GM23338 (cell line): ENCODE results near the gene FAM53A. TPM values are rescaled to one million over a fixed set of nuclear protein-coding genes. Genes with fewer than 3 reads are reported as not detected.

Experiments used
- ATAC-seq: fragments of 200-7000 bp; cut with Tn5 transposase; 3 replicates; pipeline ENCODE4 v1.9.1; 2020
- DNase-seq: peaks from one replicate; pipeline ENCODE4 v3.0.0-alpha.2; 2015; ENCODE audit warnings: low spot score
- H2AFZ ChIP-seq: fragments of 200-600 bp; sonication (generic); 2 replicates; pipeline ENCODE4 v1.8.0; 2016; ENCODE audit warnings: antibody characterized with exemption, mild to moderate bottlenecking, moderate library complexity
- H3F3A ChIP-seq: fragments of 200-600 bp; sonication (generic); replicated peaks from 2 replicates; pipeline ENCODE4 v1.8.0; 2017; ENCODE audit warnings: antibody characterized with exemption, mixed run types, low read depth
- H3K27ac ChIP-seq: fragments of 200-600 bp; sonication (generic); 2 replicates; pipeline ENCODE4 v1.6.1; 2016; ENCODE audit warnings: low read depth
- H3K27me3 ChIP-seq: fragments of 200-600 bp; sonication (generic); 2 replicates; pipeline ENCODE4 v1.8.0; 2016; ENCODE audit warnings: mild to moderate bottlenecking, mixed run types, moderate library complexity; ENCODE audit not compliant: insufficient read depth
- H3K36me3 ChIP-seq: fragments of 200-600 bp; sonication (generic); 2 replicates; pipeline ENCODE4 v1.8.0; 2016; ENCODE audit warnings: mild to moderate bottlenecking; ENCODE audit not compliant: insufficient read depth
- H3K4me1 ChIP-seq: fragments of 200-600 bp; sonication (generic); 2 replicates; pipeline ENCODE4 v1.8.0; 2016; ENCODE audit warnings: mild to moderate bottlenecking, moderate library complexity; ENCODE audit not compliant: insufficient read depth
- H3K4me2 ChIP-seq: fragments of 200-600 bp; sonication (generic); 2 replicates; pipeline ENCODE4 v1.7.1; 2017; ENCODE audit warnings: mixed run types
- H3K4me3 ChIP-seq: fragments of 200-600 bp; sonication (generic); 2 replicates; pipeline ENCODE4 v1.6.1; 2016; ENCODE audit warnings: mixed run types
- H3K79me2 ChIP-seq: fragments of 200-600 bp; sonication (generic); replicated peaks from 2 replicates; pipeline ENCODE4 v1.8.0; 2017; ENCODE audit warnings: mild to moderate bottlenecking; ENCODE audit not compliant: insufficient read depth
- H3K9me2 ChIP-seq: fragments of 200-600 bp; sonication (generic); 2 replicates; pipeline ENCODE4 v1.8.0; 2017; ENCODE audit not compliant: insufficient read depth
- H4K20me1 ChIP-seq: fragments of 200-600 bp; sonication (generic); replicated peaks from 2 replicates; pipeline ENCODE4 v1.8.0; 2017; ENCODE audit warnings: mild to moderate bottlenecking; ENCODE audit not compliant: insufficient read depth
- H3K27ac Mint-ChIP-seq: 2 replicates; pipeline ENCODE4 v1.8.0; 2020; ENCODE audit warnings: inconsistent platforms, mild to moderate bottlenecking, moderate library complexity, mixed read lengths
- H3K27me3 Mint-ChIP-seq: 3 replicates; pipeline ENCODE4 v1.8.0; 2022; ENCODE audit warnings: low read depth, mild to moderate bottlenecking, moderate library complexity, mixed read lengths, inconsistent platforms; ENCODE audit not compliant: insufficient read depth, poor library complexity
- H3K36me3 Mint-ChIP-seq: 3 replicates; pipeline ENCODE4 v1.8.0; 2021; ENCODE audit warnings: low read depth, mild to moderate bottlenecking, inconsistent platforms, moderate library complexity, mixed read lengths
- H3K4me1 Mint-ChIP-seq: 3 replicates; pipeline ENCODE4 v1.8.0; 2020; ENCODE audit warnings: mild to moderate bottlenecking, inconsistent platforms, mixed read lengths
- H3K4me3 Mint-ChIP-seq: 3 replicates; pipeline ENCODE4 v1.8.0; 2021; ENCODE audit warnings: moderate library complexity, mild to moderate bottlenecking, inconsistent platforms, mixed read lengths
- H3K9me3 Mint-ChIP-seq: 3 replicates; pipeline ENCODE4 v1.8.0; 2020; ENCODE audit warnings: moderate library complexity, mild to moderate bottlenecking, inconsistent platforms, mixed read lengths
- EZH2 ChIP-seq: fragments of 200-600 bp; sonication (generic); IDR thresholded peaks from one replicate; pipeline ENCODE4 v1.8.0; 2017; ENCODE audit warnings: antibody characterized with exemption, mild to moderate bottlenecking, low read depth; ENCODE audit not compliant: unreplicated experiment
- EZH2phosphoT487 ChIP-seq: fragments of 200-600 bp; sonication (generic); IDR thresholded peaks from one replicate; pipeline ENCODE4 v1.8.1; 2018; ENCODE audit warnings: antibody characterized with exemption; ENCODE audit not compliant: unreplicated experiment
- JUNB ChIP-seq: IDR thresholded peaks from one replicate; pipeline ENCODE4 v1.6.1; 2016; ENCODE audit warnings: antibody characterized with exemption; ENCODE audit not compliant: unreplicated experiment
- ZNF331 ChIP-seq: fragments of 250-450 bp; sonication (Bioruptor Pico); IDR thresholded peaks from 2 replicates; pipeline ENCODE4 v1.5.0; 2020; ENCODE audit warnings: low read depth, mild to moderate bottlenecking, moderate library complexity
- polyA plus RNA-seq: library from polyadenylated mRNA; unstranded; fragments of >200 nt; fragmentation: Nextera tagmentation; extraction: Ambion mirVana; gene quantifications from 2 replicates; pipeline ENCODE4 v1.2.1, GENCODE V29; 2016
- total RNA-seq: library from RNA; depleted of rRNA; stranded (reverse); fragments of >200 nt; shearing (Covaris generic); gene quantifications from 2 replicates; pipeline ENCODE4 v1.2.3, GENCODE V29; 2014
- TF ChIP-seq, protein P1 (sequence below): IDR thresholded peaks from 2 replicates; pipeline ENCODE4 v1.6.1; 2016; ENCODE audit warnings: antibody characterized with exemption
- TF ChIP-seq, protein P2 (sequence below): IDR thresholded peaks from one replicate; pipeline ENCODE4 v1.6.1; 2018; ENCODE audit warnings: antibody characterized with exemption; ENCODE audit not compliant: unreplicated experiment
- TF ChIP-seq, protein P3 (sequence below), 2 experiments: fragments of 200-600 bp in 1 of 2; sonication (generic) in 1 of 2; conservative IDR thresholded peaks; 2 replicates each; pipeline versions ENCODE4 v1.5.1 to v1.6.1; 2016 to 2017; ENCODE audit warnings: antibody characterized with exemption in 2 of 2, low read depth in 2 of 2, mild to moderate bottlenecking in 2 of 2, moderate library complexity in 1 of 2

FAM53A gene
- total and polyA plus RNA-seq, 2 experiments from 2014 or later = 1.1 to 3.1 TPM

DNA sequence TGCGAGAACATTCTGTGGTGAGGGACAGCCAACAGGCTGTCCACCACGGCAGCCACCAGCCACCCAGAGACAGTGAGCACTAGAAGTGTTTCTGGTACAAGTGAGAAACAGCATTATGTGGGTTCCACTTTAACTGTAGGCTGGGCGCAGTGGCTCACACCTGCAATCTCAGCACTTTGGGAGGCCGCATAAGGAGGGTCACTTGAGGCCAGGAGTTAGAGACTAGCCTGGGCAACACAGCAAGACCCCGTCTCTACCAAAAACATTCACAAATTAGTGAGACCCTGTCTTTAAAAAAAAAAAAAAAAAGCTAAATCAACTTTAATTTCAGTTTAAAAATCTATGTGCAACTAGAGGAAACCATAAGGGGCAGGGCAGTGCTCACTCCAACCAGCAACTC is 20.6 kb downstream of the FAM53A start:
- H3K27me3 Mint-ChIP-seq = no peaks in the 10 kb centered on the region
- no peak for ATAC-seq

DNA sequence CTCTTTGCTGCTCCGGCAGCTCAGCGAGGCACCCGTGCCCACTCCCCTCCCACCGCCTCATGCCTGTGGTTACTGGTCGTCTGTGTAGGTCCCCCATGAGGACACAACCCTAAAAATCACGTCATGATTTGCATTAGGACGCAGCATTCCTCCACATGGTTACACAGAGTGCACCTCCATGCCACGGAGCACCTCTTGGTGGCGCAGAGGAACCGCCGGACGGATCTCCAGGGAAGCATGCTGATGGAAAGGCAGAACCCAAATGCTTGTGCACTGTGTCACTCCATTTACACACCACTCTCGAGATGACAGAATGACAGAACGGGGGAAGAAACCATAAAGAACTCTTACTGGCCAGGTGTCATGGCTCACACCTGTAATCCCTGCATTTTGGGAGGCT is 22.4 kb downstream of the FAM53A start:
- Histone ChIP-seq H3K4me3 (no peak overlapping the region), H2AFZ (no peak overlapping the region), H3K79me2 (no peaks in the 10 kb centered on the region), H3K27ac (no peak overlapping the region), H3K36me3 (no peaks in the 10 kb centered on the region), H3K9me2 (no peaks in the 10 kb centered on the region), H3F3A (no peaks in the 10 kb centered on the region), H4K20me1 (no peaks in the 10 kb centered on the region), H3K4me2 (no peak overlapping the region), H3K4me1 (no peaks in the 10 kb centered on the region), H3K27me3 (no peaks in the 10 kb centered on the region)
- ATAC-seq = no peak
- Mint-ChIP-seq H3K4me3 (no peak overlapping the region), H3K27ac (no peak overlapping the region), H3K36me3 (no peaks in the 10 kb centered on the region), H3K9me3 (no peaks in the 10 kb centered on the region; the same call in 2 of the 3 replicates), H3K4me1 (peaks cover 4% of the 10 kb centered on the region), H3K27me3 (no peaks in the 10 kb centered on the region)
- DNase-seq = no peak
- TF ChIP-seq JUNB = no peak
- no peak for TF ChIP-seq ZNF331
- TF ChIP-seq, protein P1, sequence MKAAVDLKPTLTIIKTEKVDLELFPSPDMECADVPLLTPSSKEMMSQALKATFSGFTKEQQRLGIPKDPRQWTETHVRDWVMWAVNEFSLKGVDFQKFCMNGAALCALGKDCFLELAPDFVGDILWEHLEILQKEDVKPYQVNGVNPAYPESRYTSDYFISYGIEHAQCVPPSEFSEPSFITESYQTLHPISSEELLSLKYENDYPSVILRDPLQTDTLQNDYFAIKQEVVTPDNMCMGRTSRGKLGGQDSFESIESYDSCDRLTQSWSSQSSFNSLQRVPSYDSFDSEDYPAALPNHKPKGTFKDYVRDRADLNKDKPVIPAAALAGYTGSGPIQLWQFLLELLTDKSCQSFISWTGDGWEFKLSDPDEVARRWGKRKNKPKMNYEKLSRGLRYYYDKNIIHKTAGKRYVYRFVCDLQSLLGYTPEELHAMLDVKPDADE = no peak
- TF ChIP-seq, protein P2, sequence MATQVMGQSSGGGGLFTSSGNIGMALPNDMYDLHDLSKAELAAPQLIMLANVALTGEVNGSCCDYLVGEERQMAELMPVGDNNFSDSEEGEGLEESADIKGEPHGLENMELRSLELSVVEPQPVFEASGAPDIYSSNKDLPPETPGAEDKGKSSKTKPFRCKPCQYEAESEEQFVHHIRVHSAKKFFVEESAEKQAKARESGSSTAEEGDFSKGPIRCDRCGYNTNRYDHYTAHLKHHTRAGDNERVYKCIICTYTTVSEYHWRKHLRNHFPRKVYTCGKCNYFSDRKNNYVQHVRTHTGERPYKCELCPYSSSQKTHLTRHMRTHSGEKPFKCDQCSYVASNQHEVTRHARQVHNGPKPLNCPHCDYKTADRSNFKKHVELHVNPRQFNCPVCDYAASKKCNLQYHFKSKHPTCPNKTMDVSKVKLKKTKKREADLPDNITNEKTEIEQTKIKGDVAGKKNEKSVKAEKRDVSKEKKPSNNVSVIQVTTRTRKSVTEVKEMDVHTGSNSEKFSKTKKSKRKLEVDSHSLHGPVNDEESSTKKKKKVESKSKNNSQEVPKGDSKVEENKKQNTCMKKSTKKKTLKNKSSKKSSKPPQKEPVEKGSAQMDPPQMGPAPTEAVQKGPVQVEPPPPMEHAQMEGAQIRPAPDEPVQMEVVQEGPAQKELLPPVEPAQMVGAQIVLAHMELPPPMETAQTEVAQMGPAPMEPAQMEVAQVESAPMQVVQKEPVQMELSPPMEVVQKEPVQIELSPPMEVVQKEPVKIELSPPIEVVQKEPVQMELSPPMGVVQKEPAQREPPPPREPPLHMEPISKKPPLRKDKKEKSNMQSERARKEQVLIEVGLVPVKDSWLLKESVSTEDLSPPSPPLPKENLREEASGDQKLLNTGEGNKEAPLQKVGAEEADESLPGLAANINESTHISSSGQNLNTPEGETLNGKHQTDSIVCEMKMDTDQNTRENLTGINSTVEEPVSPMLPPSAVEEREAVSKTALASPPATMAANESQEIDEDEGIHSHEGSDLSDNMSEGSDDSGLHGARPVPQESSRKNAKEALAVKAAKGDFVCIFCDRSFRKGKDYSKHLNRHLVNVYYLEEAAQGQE = no peak
- TF ChIP-seq, protein P3, sequence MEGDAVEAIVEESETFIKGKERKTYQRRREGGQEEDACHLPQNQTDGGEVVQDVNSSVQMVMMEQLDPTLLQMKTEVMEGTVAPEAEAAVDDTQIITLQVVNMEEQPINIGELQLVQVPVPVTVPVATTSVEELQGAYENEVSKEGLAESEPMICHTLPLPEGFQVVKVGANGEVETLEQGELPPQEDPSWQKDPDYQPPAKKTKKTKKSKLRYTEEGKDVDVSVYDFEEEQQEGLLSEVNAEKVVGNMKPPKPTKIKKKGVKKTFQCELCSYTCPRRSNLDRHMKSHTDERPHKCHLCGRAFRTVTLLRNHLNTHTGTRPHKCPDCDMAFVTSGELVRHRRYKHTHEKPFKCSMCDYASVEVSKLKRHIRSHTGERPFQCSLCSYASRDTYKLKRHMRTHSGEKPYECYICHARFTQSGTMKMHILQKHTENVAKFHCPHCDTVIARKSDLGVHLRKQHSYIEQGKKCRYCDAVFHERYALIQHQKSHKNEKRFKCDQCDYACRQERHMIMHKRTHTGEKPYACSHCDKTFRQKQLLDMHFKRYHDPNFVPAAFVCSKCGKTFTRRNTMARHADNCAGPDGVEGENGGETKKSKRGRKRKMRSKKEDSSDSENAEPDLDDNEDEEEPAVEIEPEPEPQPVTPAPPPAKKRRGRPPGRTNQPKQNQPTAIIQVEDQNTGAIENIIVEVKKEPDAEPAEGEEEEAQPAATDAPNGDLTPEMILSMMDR (conservative IDR thresholded peaks at IDR 0.05; ENCODE audit: low read depth in 2 of 2) = peak in 1 of 2 experiments; percentile 49; a peak in 2 of 4 replicates
- TF ChIP-seq EZH2 = no peak

More for the DNA sequence above, 20.6 kb downstream of the FAM53A start:
- no peak overlapping the region for H2AFZ ChIP-seq
- no peaks in the 10 kb centered on the region for H3K27me3 ChIP-seq
- H3K79me2 ChIP-seq = no peaks in the 10 kb centered on the region
- H3K4me2 ChIP-seq = no peak overlapping the region
- no peaks in the 10 kb centered on the region for H3F3A ChIP-seq
- Mint-ChIP-seq H3K4me1 (peaks cover 7% of the 10 kb centered on the region), H3K9me3 (no peaks in the 10 kb centered on the region; the same call in 2 of the 3 replicates), H3K27ac (no peak overlapping the region), H3K4me3 (no peak overlapping the region), H3K36me3 (no peaks in the 10 kb centered on the region)
- TF ChIP-seq EZH2 = no peak
- TF ChIP-seq EZH2phosphoT487 = no peak
- no peak overlapping the region for H3K27ac ChIP-seq
- no peak overlapping the region for H3K4me3 ChIP-seq
- no peaks in the 10 kb centered on the region for H3K36me3 ChIP-seq
- H3K9me2 ChIP-seq = no peaks in the 10 kb centered on the region
- no peak for DNase-seq
- H4K20me1 ChIP-seq = no peaks in the 10 kb centered on the region
- H3K4me1 ChIP-seq = no peaks in the 10 kb centered on the region
